HEK293 (cell line): Measurements from ENCODE around the gene IMMP2L.

Experiments
- CTCF ChIA-PET: fragments of 350-600 bp; formaldehyde crosslinking; extraction: SDS; loops from one replicate; lab custom pipeline; 2021; ENCODE audit warnings: antibody characterized with exemption; lab: Yijun Ruan, JAX
- POLR2A ChIA-PET: fragments of 300-600 bp; formaldehyde crosslinking; extraction: SDS; loops from one replicate; lab custom pipeline; 2020; ENCODE audit warnings: antibody characterized with exemption, inconsistent platforms; lab: Yijun Ruan, JAX
- H3K27ac ChIP-seq: fragments of 200-500 bp; sonication (Bioruptor generic); 2 replicates; pipeline ENCODE4 v1.5.1; 2014; ENCODE audit warnings: low read depth, low read length, control low read depth, inconsistent platforms; ENCODE audit errors: extremely low read depth
- H3K36me3 ChIP-seq, 2 experiments: fragments of 200-500 bp in 1 of 2; sonication (Bioruptor generic) in 1 of 2; 1 replicate in 1 of 2; 2 replicates in 1 of 2; pipeline ENCODE4 v1.5.1; 2014 to 2017; ENCODE audit warnings: inconsistent platforms in 2 of 2, low read length in 2 of 2; ENCODE audit not compliant: control insufficient read depth in 2 of 2, insufficient read depth in 1 of 2
- H3K4me1 ChIP-seq: fragments of 200-500 bp; sonication (Bioruptor generic); 2 replicates; pipeline ENCODE4 v1.5.1; 2014; ENCODE audit warnings: mild to moderate bottlenecking, low read length, inconsistent platforms; ENCODE audit not compliant: control insufficient read depth, insufficient read depth
- H3K4me3 ChIP-seq: 2 replicates; pipeline ENCODE4 v1.5.1; 2011; ENCODE audit warnings: low read depth, mild to moderate bottlenecking, control low read depth, low read length, moderate library complexity
- H3K9me3 ChIP-seq: fragments of 200-500 bp; sonication (Bioruptor generic); 2 replicates; pipeline ENCODE4 v1.5.1; 2014; ENCODE audit warnings: low read depth, low read length, inconsistent platforms; ENCODE audit not compliant: control insufficient read depth, insufficient read depth
- EGR2 ChIP-seq: fragments of 450-650 bp; formaldehyde crosslinking; IDR thresholded peaks from 2 replicates; pipeline ENCODE4 v1.5.1; 2016; ENCODE audit warnings: low read depth, missing biosample characterization, missing genetic modification characterization
- GLI2 ChIP-seq: fragments of 450-650 bp; formaldehyde crosslinking; IDR thresholded peaks from 2 replicates; pipeline ENCODE4; 2017; ENCODE audit warnings: missing biosample characterization, missing genetic modification characterization, low read depth, borderline replicate concordance
- HOXC10 ChIP-seq: sonication (generic); formaldehyde crosslinking; IDR thresholded peaks from 2 replicates; pipeline ENCODE4 v1.8.1; 2023; ENCODE audit warnings: mild to moderate bottlenecking, missing genetic modification reagents
- KLF1 ChIP-seq: fragments of 450-650 bp; formaldehyde crosslinking; IDR thresholded peaks from 2 replicates; pipeline ENCODE4 v1.5.1; 2016; ENCODE audit warnings: missing biosample characterization, missing genetic modification characterization
- TCF7L2 ChIP-seq: IDR thresholded peaks from 2 replicates; pipeline ENCODE4 v1.6.1; 2011; ENCODE audit warnings: low read depth, mild to moderate bottlenecking, inconsistent platforms, low read length, moderate library complexity, borderline replicate concordance
- YY2 ChIP-seq: fragments of 450-650 bp; formaldehyde crosslinking; IDR thresholded peaks from 2 replicates; pipeline ENCODE4 v1.5.1; 2016; ENCODE audit warnings: missing biosample characterization, missing genetic modification characterization
- ZBTB7A ChIP-seq: fragments of 450-650 bp; formaldehyde crosslinking; IDR thresholded peaks from 2 replicates; pipeline ENCODE4 v1.5.1; 2016; ENCODE audit warnings: low read depth, missing biosample characterization, missing genetic modification characterization
- ZNF155 ChIP-seq: fragments of 450-650 bp; formaldehyde crosslinking; IDR thresholded peaks from 2 replicates; pipeline ENCODE4 v1.5.1; 2016; ENCODE audit warnings: missing biosample characterization, missing genetic modification characterization
- ZNF16 ChIP-seq: fragments of 450-650 bp; formaldehyde crosslinking; IDR thresholded peaks from 2 replicates; pipeline ENCODE4 v1.5.1; 2016; ENCODE audit warnings: low read depth, missing biosample characterization, missing genetic modification characterization
- ZNF169 ChIP-seq: fragments of 450-650 bp; formaldehyde crosslinking; IDR thresholded peaks from 2 replicates; pipeline ENCODE4 v1.5.1; 2016; ENCODE audit warnings: missing biosample characterization, missing genetic modification characterization
- ZNF175 ChIP-seq: fragments of 450-650 bp; formaldehyde crosslinking; IDR thresholded peaks from 2 replicates; pipeline ENCODE4 v1.5.1; 2016; ENCODE audit warnings: missing biosample characterization, missing genetic modification characterization
- ZNF2 ChIP-seq: fragments of 450-650 bp; formaldehyde crosslinking; IDR thresholded peaks from 2 replicates; pipeline ENCODE4 v1.5.1; 2016; ENCODE audit warnings: missing biosample characterization, missing genetic modification characterization
- ZNF23 ChIP-seq: fragments of 450-650 bp; formaldehyde crosslinking; IDR thresholded peaks from 2 replicates; pipeline ENCODE4 v1.5.1; 2016; ENCODE audit warnings: missing biosample characterization, missing genetic modification characterization, borderline replicate concordance
- ZNF302 ChIP-seq: fragments of 450-650 bp; formaldehyde crosslinking; IDR thresholded peaks from 2 replicates; pipeline ENCODE4 v1.5.1; 2016; ENCODE audit warnings: missing biosample characterization, missing genetic modification characterization, low read depth
- ZNF37A ChIP-seq: fragments of 450-650 bp; IDR thresholded peaks from 2 replicates; pipeline ENCODE4 v1.5.1; 2018; ENCODE audit warnings: missing biosample characterization, missing genetic modification characterization
- ZNF391 ChIP-seq: fragments of 450-650 bp; formaldehyde crosslinking; IDR thresholded peaks from 2 replicates; pipeline ENCODE4 v1.5.1; 2016; ENCODE audit warnings: low read depth, missing biosample characterization, missing genetic modification characterization, borderline replicate concordance
- ZNF416 ChIP-seq: fragments of 450-650 bp; formaldehyde crosslinking; IDR thresholded peaks from 2 replicates; pipeline ENCODE4 v1.5.1; 2016; ENCODE audit warnings: missing biosample characterization, missing genetic modification characterization
- ZNF473 ChIP-seq: fragments of 450-650 bp; formaldehyde crosslinking; IDR thresholded peaks from 2 replicates; pipeline ENCODE4 v1.5.1; 2017; ENCODE audit warnings: missing biosample characterization, missing genetic modification characterization
- ZNF501 ChIP-seq: fragments of 450-650 bp; formaldehyde crosslinking; IDR thresholded peaks from 2 replicates; pipeline ENCODE4 v1.5.1; 2016; ENCODE audit warnings: missing biosample characterization, missing genetic modification characterization
- ZNF514 ChIP-seq: fragments of 450-650 bp; formaldehyde crosslinking; IDR thresholded peaks from 2 replicates; pipeline ENCODE4 v1.5.1; 2016; ENCODE audit warnings: missing biosample characterization, missing genetic modification characterization
- ZNF549 ChIP-seq: fragments of 450-650 bp; IDR thresholded peaks from 2 replicates; pipeline ENCODE4 v1.5.1; 2018; ENCODE audit warnings: missing biosample characterization, missing genetic modification characterization, mild to moderate bottlenecking, inconsistent platforms, moderate library complexity
- ZNF558 ChIP-seq: fragments of 450-650 bp; formaldehyde crosslinking; IDR thresholded peaks from 2 replicates; pipeline ENCODE4 v1.5.1; 2016; ENCODE audit warnings: missing biosample characterization, missing genetic modification characterization
- ZNF621 ChIP-seq: fragments of 450-650 bp; formaldehyde crosslinking; IDR thresholded peaks from 2 replicates; pipeline ENCODE4 v1.5.1; 2017; ENCODE audit warnings: missing biosample characterization, missing genetic modification characterization
- ZNF776 ChIP-seq: fragments of 450-650 bp; formaldehyde crosslinking; IDR thresholded peaks from 2 replicates; pipeline ENCODE4 v1.5.0; 2017; ENCODE audit warnings: missing biosample characterization, missing genetic modification characterization, borderline replicate concordance
- TF ChIP-seq, protein P1 (sequence below): fragments of 450-650 bp; formaldehyde crosslinking; IDR thresholded peaks from 2 replicates; pipeline ENCODE4 v1.5.1; 2016; ENCODE audit warnings: missing biosample characterization, missing genetic modification characterization
- TF ChIP-seq, protein P2 (sequence below): fragments of 450-650 bp; formaldehyde crosslinking; IDR thresholded peaks from 2 replicates; pipeline ENCODE4 v1.5.1; 2016; ENCODE audit warnings: missing biosample characterization, missing genetic modification characterization

Gene IMMP2L

DNA sequence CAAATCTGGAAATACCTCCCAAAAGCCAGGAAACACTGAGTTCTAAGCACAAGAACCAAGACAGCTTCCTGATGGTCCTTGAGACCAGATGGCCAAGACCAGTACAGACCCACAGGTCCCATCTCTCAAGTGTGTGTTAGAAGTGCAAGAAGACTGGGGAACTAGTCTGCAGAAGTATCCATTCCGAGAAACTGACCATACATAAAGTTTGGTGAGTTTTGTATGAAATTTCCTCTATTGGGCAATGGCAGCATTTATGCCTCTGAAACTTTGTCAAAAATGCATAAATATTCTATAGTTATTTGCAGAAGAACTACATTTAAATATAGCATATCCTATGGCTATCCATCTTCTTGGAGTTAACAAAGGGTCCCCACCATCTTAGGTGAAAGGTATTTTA lies 333.9 kb downstream of the IMMP2L start:
- no peaks in the 10 kb centered on the region for H3K9me3 ChIP-seq
- no peak overlapping the region for H3K4me3 ChIP-seq
- TF ChIP-seq KLF1 (tag by site-specific recombination) (no peak), ZNF169 (no peak), ZNF776 (no peak), ZNF23 (no peak)
- TF ChIP-seq, all 188 proteins: peak for 0
- Histone ChIP-seq H3K4me1 (no peaks in the 10 kb centered on the region), H3K36me3 (no peaks in the 10 kb centered on the region), H3K27ac (no peak overlapping the region)
- ChIA-PET POLR2A (no interaction called here), CTCF (no interaction called here)

DNA sequence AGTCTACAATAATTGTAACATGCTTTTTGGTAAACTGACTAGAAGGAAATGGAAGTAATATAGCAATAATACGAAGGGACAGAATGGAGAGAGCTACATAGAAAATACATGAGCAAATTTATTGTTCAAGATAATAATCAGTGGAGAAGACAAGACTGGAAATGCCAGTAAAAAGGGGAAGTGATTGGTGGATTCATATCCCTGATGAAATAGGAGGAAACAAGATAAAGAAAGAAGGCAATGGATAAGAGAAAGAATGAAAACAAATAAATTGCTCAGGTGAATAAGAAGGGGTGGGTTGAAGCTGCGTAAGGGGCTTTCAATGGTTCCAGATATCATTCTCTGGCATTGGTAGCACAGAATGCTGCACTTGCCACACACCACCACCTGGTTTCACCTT lies 335.5 kb downstream of the IMMP2L start:
- ChIA-PET CTCF (no interaction called here), POLR2A (no interaction called here)
- Histone ChIP-seq H3K27ac (no peak overlapping the region), H3K4me3 (no peak overlapping the region), H3K4me1 (no peaks in the 10 kb centered on the region), H3K9me3 (no peaks in the 10 kb centered on the region), H3K36me3 (no peaks in the 10 kb centered on the region)
- TF ChIP-seq, protein P1, sequence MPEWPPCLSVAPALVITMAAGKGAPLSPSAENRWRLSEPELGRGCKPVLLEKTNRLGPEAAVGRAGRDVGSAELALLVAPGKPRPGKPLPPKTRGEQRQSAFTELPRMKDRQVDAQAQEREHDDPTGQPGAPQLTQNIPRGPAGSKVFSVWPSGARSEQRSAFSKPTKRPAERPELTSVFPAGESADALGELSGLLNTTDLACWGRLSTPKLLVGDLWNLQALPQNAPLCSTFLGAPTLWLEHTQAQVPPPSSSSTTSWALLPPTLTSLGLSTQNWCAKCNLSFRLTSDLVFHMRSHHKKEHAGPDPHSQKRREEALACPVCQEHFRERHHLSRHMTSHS (tag by site-specific recombination), result no peak
- TF ChIP-seq EGR2 (tag by site-specific recombination) (no peak), ZNF558 (tag by site-specific recombination) (no peak), ZNF2 (tag by site-specific recombination) (no peak), ZNF501 (tag by site-specific recombination) (no peak), ZNF37A (tag by site-specific recombination) (no peak), ZNF155 (tag by site-specific recombination) (no peak), ZNF416 (tag by site-specific recombination) (no peak), ZNF621 (tag by site-specific recombination) (no peak), ZNF16 (tag by site-specific recombination) (no peak), ZBTB7A (tag by site-specific recombination) (no peak), ZNF391 (tag by site-specific recombination) (no peak), TCF7L2 (no peak), ZNF175 (tag by site-specific recombination) (no peak), ZNF549 (tag by site-specific recombination) (no peak), YY2 (tag by site-specific recombination) (no peak)

DNA sequence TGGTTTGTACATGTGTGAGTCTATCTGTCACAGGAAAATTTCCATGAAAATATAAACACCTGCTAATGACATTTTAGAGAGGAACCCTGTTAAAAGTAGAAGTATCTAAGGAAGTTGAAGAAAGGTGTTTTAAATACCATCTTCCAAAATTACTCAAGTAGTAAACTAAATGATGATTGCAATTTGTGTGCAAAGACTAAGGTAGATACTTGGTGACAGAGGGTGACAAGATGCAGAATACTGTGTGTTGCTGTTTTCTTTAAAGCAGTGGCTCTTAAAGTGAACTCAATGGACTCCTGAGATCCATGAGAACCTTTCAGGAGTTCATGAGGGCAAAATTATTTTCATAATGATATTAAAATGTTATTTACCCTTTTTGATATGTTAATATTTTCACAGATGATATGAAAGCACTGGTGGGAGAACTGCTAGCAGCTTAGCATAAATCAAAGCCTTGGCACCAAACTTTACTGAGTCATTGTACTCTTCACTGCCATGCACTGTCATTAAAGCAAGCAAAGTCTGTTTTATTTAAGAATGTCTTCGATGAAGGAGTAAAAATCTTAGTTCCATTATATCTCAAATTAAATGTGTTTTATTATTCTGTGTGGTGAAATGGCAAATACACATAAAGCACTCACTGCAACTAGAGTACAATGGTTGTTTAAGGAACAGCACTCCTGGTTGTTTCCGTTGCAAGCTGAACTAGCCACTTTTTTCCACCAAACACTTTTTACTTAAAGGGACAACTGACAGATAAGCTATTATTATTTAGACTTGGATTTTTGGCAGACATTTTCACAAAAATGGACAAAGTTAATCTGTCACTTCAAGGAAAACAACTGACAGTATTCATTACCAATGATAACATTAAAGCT lies 337.7 kb downstream of the IMMP2L start:
- H3K4me1 ChIP-seq, result no peaks in the 10 kb centered on the region
- no peaks in the 10 kb centered on the region for H3K36me3 ChIP-seq
- ChIA-PET POLR2A (no interaction called here), CTCF (no interaction called here)
- H3K27ac ChIP-seq, result no peak overlapping the region
- no peaks in the 10 kb centered on the region for H3K9me3 ChIP-seq
- H3K4me3 ChIP-seq, result no peak overlapping the region
- TF ChIP-seq ZNF473 (tag by site-specific recombination), result no peak
- no peak for TF ChIP-seq ZNF302 (tag by site-specific recombination)
- TF ChIP-seq HOXC10, result no peak
- TF ChIP-seq ZNF514 (tag by site-specific recombination), result no peak
- TF ChIP-seq, protein P2, sequence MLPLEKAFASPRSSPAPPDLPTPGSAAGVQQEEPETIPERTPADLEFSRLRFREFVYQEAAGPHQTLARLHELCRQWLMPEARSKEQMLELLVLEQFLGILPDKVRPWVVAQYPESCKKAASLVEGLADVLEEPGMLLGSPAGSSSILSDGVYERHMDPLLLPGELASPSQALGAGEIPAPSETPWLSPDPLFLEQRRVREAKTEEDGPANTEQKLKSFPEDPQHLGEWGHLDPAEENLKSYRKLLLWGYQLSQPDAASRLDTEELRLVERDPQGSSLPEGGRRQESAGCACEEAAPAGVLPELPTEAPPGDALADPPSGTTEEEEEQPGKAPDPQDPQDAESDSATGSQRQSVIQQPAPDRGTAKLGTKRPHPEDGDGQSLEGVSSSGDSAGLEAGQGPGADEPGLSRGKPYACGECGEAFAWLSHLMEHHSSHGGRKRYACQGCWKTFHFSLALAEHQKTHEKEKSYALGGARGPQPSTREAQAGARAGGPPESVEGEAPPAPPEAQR (tag by site-specific recombination), result no peak
- no peak for TF ChIP-seq GLI2 (tag by site-specific recombination)
- TF ChIP-seq ZNF621 (tag by site-specific recombination), result no peak
